PC-9 (cell line): ENCODE results near the gene UBE2G1. TPM values are rescaled to one million over a fixed set of nuclear protein-coding genes. Genes with fewer than 3 reads are reported as not detected.

Experiments
- BruUV-seq: library from RNA; stranded (reverse); fragments of 400-500 nt; replicated peaks from 2 replicates; lab custom pipeline; 2021; lab: Mats Ljungman, UMichigan
- CTCF ChIA-PET: fragments of 300-600 bp; sonication (Branson Sonifier 250); formaldehyde crosslinking; loops from one replicate; lab custom pipeline; 2022; ENCODE audit warnings: antibody characterized with exemption; lab: Charles Lee
- POLR2A ChIA-PET: fragments of 300-600 bp; sonication (Branson Sonifier 250); formaldehyde crosslinking; loops from one replicate; lab custom pipeline; 2022; ENCODE audit warnings: antibody characterized with exemption; ENCODE audit not compliant: unreplicated experiment; lab: Charles Lee
- DNase-seq, 2 experiments: peaks; one replicate each; pipeline versions ENCODE4 v3.0.0 to v3.0.0-alpha.2; 2015 to 2022; ENCODE audit warnings: mixed read lengths in 1 of 2
- H2AFZ ChIP-seq: fragments of 200-600 bp; sonication (generic); 2 replicates; pipeline ENCODE4 v1.8.1; 2017; ENCODE audit warnings: antibody characterized with exemption
- H3F3A ChIP-seq: fragments of 200-600 bp; sonication (generic); 2 replicates; pipeline ENCODE4 v1.8.1; 2017; ENCODE audit warnings: antibody characterized with exemption, mild to moderate bottlenecking, low read depth; ENCODE audit not compliant: insufficient read depth
- H3K27ac ChIP-seq: fragments of 200-600 bp; sonication (generic); 2 replicates; pipeline ENCODE4 v1.6.1; 2016; ENCODE audit warnings: mixed run types
- H3K27me3 ChIP-seq: fragments of 200-600 bp; sonication (generic); 2 replicates; pipeline ENCODE4 v1.6.1; 2016; ENCODE audit warnings: low read depth, mixed run types; ENCODE audit not compliant: insufficient read depth
- H3K36me3 ChIP-seq: fragments of 200-600 bp; sonication (generic); 2 replicates; pipeline ENCODE4 v1.6.1; 2016; ENCODE audit warnings: low read depth, mixed run types
- H3K4me1 ChIP-seq: fragments of 200-600 bp; sonication (generic); replicated peaks from 2 replicates; pipeline ENCODE4 v1.6.1; 2016; ENCODE audit warnings: mixed run types; ENCODE audit not compliant: insufficient read depth
- H3K4me2 ChIP-seq: fragments of 200-600 bp; sonication (generic); 2 replicates; pipeline ENCODE4 v1.6.1; 2017; ENCODE audit warnings: mixed run types
- H3K4me3 ChIP-seq: fragments of 200-600 bp; sonication (generic); 2 replicates; pipeline ENCODE4 v1.6.1; 2016; ENCODE audit warnings: mixed run types
- H3K79me2 ChIP-seq: fragments of 200-600 bp; sonication (generic); 2 replicates; pipeline ENCODE4 v1.6.1; 2017; ENCODE audit warnings: low read depth, mixed run types
- H3K9me2 ChIP-seq: fragments of 200-600 bp; sonication (generic); 2 replicates; pipeline ENCODE4 v1.8.1; 2017; ENCODE audit warnings: mild to moderate bottlenecking; ENCODE audit not compliant: insufficient read depth
- H3K9me3 ChIP-seq: fragments of 200-600 bp; sonication (generic); 2 replicates; pipeline ENCODE4 v1.8.1; 2016; ENCODE audit warnings: low read depth; ENCODE audit not compliant: insufficient read depth
- H4K20me1 ChIP-seq: fragments of 200-600 bp; sonication (generic); 2 replicates; pipeline ENCODE4 v1.8.1; 2017; ENCODE audit not compliant: insufficient read depth
- CTCF ChIP-seq: fragments of 200-600 bp; sonication (generic); conservative IDR thresholded peaks from 2 replicates; pipeline ENCODE4 v1.6.1; 2017; ENCODE audit warnings: mixed run types, antibody characterized with exemption, mild to moderate bottlenecking, moderate library complexity
- EZH2 ChIP-seq: fragments of 200-600 bp; sonication (generic); IDR thresholded peaks from 2 replicates; pipeline ENCODE4 v1.8.0; 2017; ENCODE audit warnings: antibody characterized with exemption, low read depth
- intact Hi-C: fragments of 100-400 bp; cut with micrococcal nuclease; formaldehyde crosslinking; loops from one replicate; pipeline ENCODE4 v1.10.0; 2022; ENCODE audit not compliant: unreplicated experiment
- total RNA-seq: library from RNA; stranded (reverse); gene quantifications from 2 replicates; pipeline ENCODE4 v1.2.3, GENCODE V29; 2021

UBE2G1 gene
- total RNA-seq, 1 experiment from 2014 or later, result 111 TPM

- TF ChIP-seq EZH2 (no peak), CTCF (no peak)
- BruUV-seq, result no TSS peak
Measured at GRCh38 chr17:4362141-4362540, 4.3 kb downstream of the UBE2G1 start.

GRCh38 chr17:4358154-4358553 lies 8.3 kb downstream of the UBE2G1 start:
- H3K4me3 ChIP-seq, result no peak overlapping the region
- H4K20me1 ChIP-seq, result peaks cover 93% of the 10 kb centered on the region
- ChIA-PET CTCF (interaction anchor here (0.7 kb wide), 1 partner anchor 191 kb away, joined by 3 read pairs; no protein-coding TSS in a partner anchor), POLR2A (no interaction called here)
- peaks cover 100% of the 10 kb centered on the region for H3K79me2 ChIP-seq
- H3K27ac ChIP-seq, result peak overlapping the region; percentile 16; the same call in 1 of the 2 replicates
- no peak overlapping the region for H2AFZ ChIP-seq
- TF ChIP-seq CTCF (no peak), EZH2 (no peak)
- peaks cover 32% of the 10 kb centered on the region; the same call in 1 of the 2 replicates for H3K4me1 ChIP-seq
- H3K27me3 ChIP-seq, result no peaks in the 10 kb centered on the region
- DNase-seq, result no peak
- peaks cover 34% of the 10 kb centered on the region; the same call in 1 of the 2 replicates for H3F3A ChIP-seq
- intact Hi-C loops, result no loop called here
- TSS peak; percentile 1 for BruUV-seq
- no peak overlapping the region for H3K4me2 ChIP-seq
- no peaks in the 10 kb centered on the region for H3K9me3 ChIP-seq
- peaks cover 10% of the 10 kb centered on the region; the same call in 1 of the 2 replicates for H3K36me3 ChIP-seq
- H3K9me2 ChIP-seq, result no peaks in the 10 kb centered on the region

More at GRCh38 chr17:4362141-4362540, 4.3 kb downstream of the UBE2G1 start:
- Histone ChIP-seq H3K4me3 (no peak overlapping the region), H3F3A (peaks cover 42% of the 10 kb centered on the region; the same call in 1 of the 2 replicates), H4K20me1 (peaks cover 72% of the 10 kb centered on the region), H3K4me2 (no peak overlapping the region), H3K9me2 (no peaks in the 10 kb centered on the region), H3K4me1 (peaks cover 39% of the 10 kb centered on the region), H3K27me3 (no peaks in the 10 kb centered on the region), H3K79me2 (peaks cover 92% of the 10 kb centered on the region), H2AFZ (no peak overlapping the region), H3K27ac (no peak overlapping the region), H3K36me3 (peaks cover 10% of the 10 kb centered on the region; the same call in 1 of the 2 replicates), H3K9me3 (no peaks in the 10 kb centered on the region)
- ChIA-PET POLR2A (no interaction called here), CTCF (no interaction called here)
- DNase-seq, result no peak
- intact Hi-C loops, result loop anchor here (10.0 kb wide), 1 partner anchor 57 kb away; no protein-coding TSS in a partner anchor

GRCh38 chr17:4357671-4358070 lies 8.8 kb downstream of the UBE2G1 start:
- H3K4me1 ChIP-seq, result peaks cover 29% of the 10 kb centered on the region; the same call in 1 of the 2 replicates
- H3K4me2 ChIP-seq, result no peak overlapping the region
- intact Hi-C loops, result no loop called here

More at GRCh38 chr17:4357671-4358070, 8.8 kb downstream of the UBE2G1 start:
- Histone ChIP-seq H3F3A (peaks cover 32% of the 10 kb centered on the region; the same call in 1 of the 2 replicates), H3K4me3 (no peak overlapping the region), H3K27ac (no peak overlapping the region), H3K27me3 (no peaks in the 10 kb centered on the region), H3K36me3 (peaks cover 10% of the 10 kb centered on the region; the same call in 1 of the 2 replicates), H2AFZ (no peak overlapping the region), H4K20me1 (peaks cover 93% of the 10 kb centered on the region), H3K79me2 (peaks cover 100% of the 10 kb centered on the region), H3K9me2 (no peaks in the 10 kb centered on the region), H3K9me3 (no peaks in the 10 kb centered on the region)
- ChIA-PET CTCF (no interaction called here), POLR2A (no interaction called here)
- TF ChIP-seq EZH2 (no peak), CTCF (no peak)
- BruUV-seq, result no TSS peak
- no peak for DNase-seq
